ENCODE results near the gene NFYB.

Gene NFYB

DNA sequence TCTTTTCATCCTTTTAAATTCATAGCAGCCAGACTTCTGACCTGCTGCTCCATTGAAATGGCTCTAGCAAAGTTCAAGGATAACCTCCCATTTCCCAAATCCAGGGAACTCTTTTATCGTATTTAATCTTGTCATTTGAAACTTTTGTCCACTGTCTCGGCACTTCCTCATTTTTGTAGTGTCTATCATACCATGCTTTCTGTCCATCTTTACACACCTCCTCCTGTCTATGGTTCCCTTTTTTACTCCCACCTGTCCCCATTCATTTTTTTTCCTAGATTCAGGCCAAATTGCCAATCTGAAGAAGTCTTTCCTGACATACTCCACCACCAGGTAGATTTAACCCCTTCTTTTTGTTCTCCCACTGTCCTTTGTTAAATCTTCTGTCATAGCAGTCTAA, 31.0 kb downstream of the NFYB start:
- no peak overlapping the region for H3K27ac ChIP-seq (ENCODE audit: low read length)
- no peaks in the 10 kb centered on the region for H3K27me3 ChIP-seq (ENCODE audit: insufficient read depth, low read length)

DNA sequence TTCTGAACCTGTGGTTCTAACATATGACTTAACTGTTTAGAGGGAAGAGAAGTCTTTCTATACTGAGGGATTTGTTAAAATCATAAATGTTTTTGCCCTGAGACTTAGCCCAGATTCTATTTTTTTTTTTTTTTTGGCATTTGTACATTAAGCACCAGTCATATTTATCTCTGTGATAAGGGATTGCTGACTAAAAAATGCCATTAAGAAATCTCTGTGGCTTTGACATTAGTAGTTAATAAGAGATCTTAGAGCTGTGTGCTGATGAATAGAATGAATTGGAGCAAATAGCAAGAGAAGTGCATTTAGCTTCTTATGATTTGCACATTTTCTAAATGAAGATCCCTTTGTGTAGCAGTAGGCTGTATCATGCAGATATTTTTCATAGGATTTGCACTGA, 32.5 kb downstream of the NFYB start:
- Histone ChIP-seq H3K4me1 (ENCODE audit: insufficient read depth, low read length) (peaks cover 10% of the 10 kb centered on the region; the same call in 1 of the 2 replicates), H3K27me3 (ENCODE audit: insufficient read depth, low read length) (no peaks in the 10 kb centered on the region), H3K36me3 (ENCODE audit: insufficient read depth, low read depth, low read length) (no peaks in the 10 kb centered on the region), H3K27ac (ENCODE audit: low read length) (no peak overlapping the region), H3K9ac (ENCODE audit: low read depth, low read length) (no peak overlapping the region), H3K4me3 (ENCODE audit: low read length) (no peak overlapping the region), H3K9me3 (ENCODE audit: insufficient read depth, low read depth, low read length) (no peaks in the 10 kb centered on the region)

More for the DNA sequence above, 31.0 kb downstream of the NFYB start:
- no peak overlapping the region for H3K9ac ChIP-seq (ENCODE audit: low read depth, low read length)
- H3K4me1 ChIP-seq (ENCODE audit: insufficient read depth, low read length): peaks cover 10% of the 10 kb centered on the region; the same call in 1 of the 2 replicates
- no peaks in the 10 kb centered on the region for H3K36me3 ChIP-seq (ENCODE audit: insufficient read depth, low read depth, low read length)
- H3K9me3 ChIP-seq (ENCODE audit: insufficient read depth, low read depth, low read length): no peaks in the 10 kb centered on the region
- H3K4me3 ChIP-seq (ENCODE audit: low read length): no peak overlapping the region

DNA sequence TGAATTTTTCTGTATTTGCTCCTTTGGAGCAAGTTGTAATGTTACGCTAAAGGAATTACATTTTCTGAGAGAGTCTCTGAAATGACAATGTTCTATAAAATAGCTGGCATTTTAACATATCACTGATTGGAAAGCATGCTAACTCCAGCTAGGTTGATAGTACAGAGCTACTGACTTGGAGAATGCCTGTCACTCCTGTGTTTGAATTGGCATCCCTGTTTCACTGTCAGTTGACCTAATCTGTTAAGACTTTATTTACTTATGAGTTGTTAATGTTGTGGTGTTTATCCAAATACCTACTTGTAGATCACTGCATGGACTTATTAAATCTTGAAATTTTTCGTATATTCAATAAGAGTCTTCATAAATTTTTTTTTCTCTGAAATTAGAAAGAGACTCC, 40.1 kb downstream of the NFYB start:
- Histone ChIP-seq H3K4me3 (ENCODE audit: low read length) (no peak overlapping the region), H3K4me1 (ENCODE audit: insufficient read depth, low read length) (no peaks in the 10 kb centered on the region), H3K27ac (ENCODE audit: low read length) (no peak overlapping the region), H3K27me3 (ENCODE audit: insufficient read depth, low read length) (no peaks in the 10 kb centered on the region), H3K9me3 (ENCODE audit: insufficient read depth, low read depth, low read length) (no peaks in the 10 kb centered on the region), H3K36me3 (ENCODE audit: insufficient read depth, low read depth, low read length) (no peaks in the 10 kb centered on the region), H3K9ac (ENCODE audit: low read depth, low read length) (no peak overlapping the region)

DNA sequence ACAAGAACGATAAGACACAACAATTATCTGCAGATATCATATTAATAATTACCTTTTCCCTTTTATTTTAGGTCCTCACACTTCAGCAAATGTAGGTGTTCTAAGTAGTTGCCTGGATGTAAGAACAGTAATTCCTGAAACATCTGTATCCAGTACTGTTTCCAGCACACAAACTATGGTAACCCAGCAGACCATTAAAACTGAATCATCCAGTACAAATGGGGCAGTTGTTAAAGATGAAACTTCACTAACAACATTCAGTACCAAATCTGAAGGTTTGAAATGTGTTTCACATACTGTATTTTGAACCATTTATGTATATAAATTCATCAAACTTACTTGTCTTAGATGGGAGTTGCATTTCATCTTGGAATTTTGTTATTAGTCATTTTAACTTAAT, 42.7 kb downstream of the NFYB start:
- Histone ChIP-seq H3K9ac (ENCODE audit: low read depth, low read length) (no peak overlapping the region), H3K27me3 (ENCODE audit: insufficient read depth, low read length) (no peaks in the 10 kb centered on the region), H3K36me3 (ENCODE audit: insufficient read depth, low read depth, low read length) (no peaks in the 10 kb centered on the region), H3K4me1 (ENCODE audit: insufficient read depth, low read length) (no peaks in the 10 kb centered on the region), H3K4me3 (ENCODE audit: low read length) (no peak overlapping the region), H3K9me3 (ENCODE audit: insufficient read depth, low read depth, low read length) (no peaks in the 10 kb centered on the region), H3K27ac (ENCODE audit: low read length) (no peak overlapping the region)

DNA sequence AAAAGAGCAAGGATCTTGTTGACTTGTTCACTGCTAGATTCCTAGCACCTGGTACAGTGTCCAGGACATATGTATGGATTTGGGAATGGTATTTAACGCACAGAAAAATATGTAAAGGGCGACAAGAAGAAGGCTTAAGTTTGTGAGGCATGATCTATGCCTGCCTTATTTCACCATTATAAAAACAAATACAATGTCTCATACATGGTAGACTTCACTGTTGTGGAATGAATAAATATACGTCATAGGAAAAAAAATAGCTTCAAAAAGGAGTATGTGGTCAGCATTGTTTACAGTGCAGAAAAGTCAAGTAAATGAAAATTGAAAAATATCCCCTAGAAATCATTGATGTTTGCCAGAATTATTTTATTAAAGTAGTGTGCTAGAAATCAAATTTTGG, 43.7 kb downstream of the NFYB start:
- Histone ChIP-seq H3K4me3 (ENCODE audit: low read length) (no peak overlapping the region), H3K9ac (ENCODE audit: low read depth, low read length) (no peak overlapping the region), H3K27ac (ENCODE audit: low read length) (no peak overlapping the region), H3K4me1 (ENCODE audit: insufficient read depth, low read length) (no peaks in the 10 kb centered on the region), H3K36me3 (ENCODE audit: insufficient read depth, low read depth, low read length) (no peaks in the 10 kb centered on the region), H3K9me3 (ENCODE audit: insufficient read depth, low read depth, low read length) (no peaks in the 10 kb centered on the region), H3K27me3 (ENCODE audit: insufficient read depth, low read length) (no peaks in the 10 kb centered on the region)

DNA sequence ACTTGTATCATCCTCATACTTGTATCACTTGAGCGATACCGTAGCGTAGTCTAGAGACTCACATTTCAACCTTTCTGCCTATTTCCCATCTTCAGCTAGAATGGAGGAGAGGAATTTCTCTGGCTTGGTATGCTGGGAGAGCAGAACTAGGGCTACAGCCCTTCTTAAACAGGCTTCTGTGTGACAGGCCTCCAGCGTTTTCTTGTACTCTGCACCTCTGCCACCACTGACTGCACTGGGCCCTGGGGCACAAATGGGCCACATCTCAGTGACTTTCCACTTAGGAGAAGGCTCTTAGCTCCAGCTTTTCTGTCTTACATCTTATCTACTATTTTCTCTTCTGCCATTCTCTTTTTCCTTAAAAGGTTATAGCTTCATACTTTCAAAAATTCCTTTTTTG, 46.9 kb downstream of the NFYB start:
- Histone ChIP-seq H3K4me1 (ENCODE audit: insufficient read depth, low read length) (no peaks in the 10 kb centered on the region), H3K9me3 (ENCODE audit: insufficient read depth, low read depth, low read length) (no peaks in the 10 kb centered on the region), H3K9ac (ENCODE audit: low read depth, low read length) (no peak overlapping the region), H3K36me3 (ENCODE audit: insufficient read depth, low read depth, low read length) (0 out of 2 replicates have a peak, but pooled peaks cover 2% of the 10 kb centered on the region), H3K27ac (ENCODE audit: low read length) (no peak overlapping the region), H3K27me3 (ENCODE audit: insufficient read depth, low read length) (no peaks in the 10 kb centered on the region), H3K4me3 (ENCODE audit: low read length) (no peak overlapping the region)

DNA sequence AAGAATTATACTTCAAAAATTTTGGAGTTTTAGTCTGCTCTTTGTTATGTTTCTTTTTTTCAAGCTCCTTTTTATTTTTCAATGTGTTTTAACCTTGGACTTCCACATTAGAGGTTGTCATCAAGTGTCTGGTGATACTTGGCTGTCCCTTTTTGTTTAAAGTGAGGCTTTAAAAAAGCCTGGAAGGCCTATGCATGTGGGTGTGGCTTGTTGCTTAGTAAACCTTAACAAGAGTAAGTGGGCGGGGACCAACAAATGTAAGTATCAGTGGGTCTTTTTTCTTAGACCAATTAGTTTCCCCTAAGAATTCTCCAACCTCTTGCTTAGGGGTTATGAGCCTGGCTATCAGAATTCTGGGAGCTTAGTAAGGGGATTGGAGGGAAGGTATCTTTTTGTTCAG, 47.3 kb downstream of the NFYB start:
- Histone ChIP-seq H3K36me3 (ENCODE audit: insufficient read depth, low read depth, low read length) (0 out of 2 replicates have a peak, but pooled peaks cover 2% of the 10 kb centered on the region), H3K27me3 (ENCODE audit: insufficient read depth, low read length) (no peaks in the 10 kb centered on the region), H3K4me1 (ENCODE audit: insufficient read depth, low read length) (no peaks in the 10 kb centered on the region)

DNA sequence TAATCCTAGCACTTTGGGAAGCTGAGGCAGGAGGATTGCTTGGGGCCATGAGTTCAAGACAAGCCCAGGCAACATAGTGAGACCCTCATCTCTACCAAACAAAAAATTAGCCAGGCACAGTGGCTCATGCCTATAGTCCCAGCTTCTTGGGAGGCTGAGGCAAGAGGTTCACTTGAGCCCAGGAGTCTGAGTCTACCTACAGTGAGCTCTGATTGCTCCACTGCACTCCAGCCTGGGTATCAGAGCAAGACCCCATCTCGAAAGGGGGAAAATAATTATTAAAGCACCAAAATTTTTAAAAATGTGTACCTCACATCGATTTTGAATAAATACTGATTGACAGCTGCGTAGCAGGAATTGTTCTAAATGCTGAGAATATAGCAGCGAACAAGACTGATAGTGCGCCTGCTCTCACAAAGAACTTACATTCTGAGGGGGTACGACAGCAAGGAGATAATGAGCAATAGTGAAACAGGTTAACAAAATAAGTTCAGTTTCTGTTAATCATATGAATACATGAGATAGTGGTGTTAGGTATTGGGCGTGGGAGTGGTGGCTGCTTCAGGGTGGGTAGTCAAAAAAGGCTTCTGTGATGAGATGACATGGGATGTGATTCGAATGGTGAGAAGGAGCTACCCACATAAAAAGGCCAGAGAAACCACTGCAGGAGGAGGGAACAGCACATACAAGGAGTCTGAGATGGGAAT, 54.1 kb downstream of the NFYB start:
- Histone ChIP-seq H3K9ac (ENCODE audit: low read depth, low read length) (no peak overlapping the region), H3K36me3 (ENCODE audit: insufficient read depth, low read depth, low read length) (0 out of 2 replicates have a peak, but pooled peaks cover 2% of the 10 kb centered on the region), H3K27me3 (ENCODE audit: insufficient read depth, low read length) (no peaks in the 10 kb centered on the region), H3K4me3 (ENCODE audit: low read length) (no peak overlapping the region), H3K4me1 (ENCODE audit: insufficient read depth, low read length) (no peaks in the 10 kb centered on the region), H3K27ac (ENCODE audit: low read length) (no peak overlapping the region), H3K9me3 (ENCODE audit: insufficient read depth, low read depth, low read length) (no peaks in the 10 kb centered on the region)

More for the DNA sequence above, 47.3 kb downstream of the NFYB start:
- no peaks in the 10 kb centered on the region for H3K9me3 ChIP-seq (ENCODE audit: insufficient read depth, low read depth, low read length)
- H3K4me3 ChIP-seq (ENCODE audit: low read length): no peak overlapping the region
- no peak overlapping the region for H3K27ac ChIP-seq (ENCODE audit: low read length)
- no peak overlapping the region for H3K9ac ChIP-seq (ENCODE audit: low read depth, low read length)

DNA sequence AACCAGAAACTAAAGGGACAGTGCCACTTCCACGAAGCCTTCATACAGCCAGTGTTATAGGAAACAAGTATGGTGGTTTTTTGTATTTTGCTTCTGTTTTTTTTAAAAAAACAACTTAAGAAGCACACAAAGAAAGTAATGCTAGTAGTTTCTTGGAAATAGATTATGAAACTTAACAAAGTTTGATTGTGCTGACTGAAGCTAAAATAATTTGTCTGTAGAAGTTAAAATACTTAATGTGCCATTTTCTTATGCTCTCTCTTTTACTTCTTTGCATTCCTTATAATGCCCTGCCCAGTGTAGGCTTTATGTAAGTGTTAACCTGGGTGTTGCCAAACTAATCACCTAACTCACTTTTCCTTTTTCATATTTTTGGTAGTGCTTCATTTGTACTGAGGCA, 57.2 kb downstream of the NFYB start:
- Histone ChIP-seq H3K9me3 (ENCODE audit: insufficient read depth, low read depth, low read length) (no peaks in the 10 kb centered on the region), H3K36me3 (ENCODE audit: insufficient read depth, low read depth, low read length) (no peaks in the 10 kb centered on the region), H3K27ac (ENCODE audit: low read length) (no peak overlapping the region), H3K4me3 (ENCODE audit: low read length) (no peak overlapping the region), H3K4me1 (ENCODE audit: insufficient read depth, low read length) (no peaks in the 10 kb centered on the region), H3K27me3 (ENCODE audit: insufficient read depth, low read length) (no peaks in the 10 kb centered on the region), H3K9ac (ENCODE audit: low read depth, low read length) (no peak overlapping the region)

DNA sequence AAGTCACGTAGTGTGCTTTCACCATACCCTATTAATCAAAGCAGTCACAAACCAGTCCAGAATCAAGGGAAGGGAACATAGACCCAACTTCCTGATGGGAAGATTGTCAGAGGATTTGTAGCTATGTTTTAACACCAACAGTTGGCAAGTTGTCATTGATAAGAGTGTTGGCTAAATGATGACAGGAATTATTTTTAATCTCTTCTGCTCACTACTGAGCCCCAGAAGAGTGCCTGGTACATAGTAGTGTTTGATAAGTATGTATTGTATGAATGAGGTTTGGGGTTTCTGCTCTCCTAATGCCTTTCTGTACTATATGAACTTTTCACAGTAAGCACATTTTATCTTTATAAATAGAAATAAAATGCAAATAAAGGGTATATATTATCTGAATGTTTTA, 59.0 kb downstream of the NFYB start:
- H3K27ac ChIP-seq (ENCODE audit: low read length): no peak overlapping the region
- no peaks in the 10 kb centered on the region for H3K36me3 ChIP-seq (ENCODE audit: insufficient read depth, low read depth, low read length)
- H3K4me1 ChIP-seq (ENCODE audit: insufficient read depth, low read length): no peaks in the 10 kb centered on the region
- H3K27me3 ChIP-seq (ENCODE audit: insufficient read depth, low read length): no peaks in the 10 kb centered on the region
- H3K9me3 ChIP-seq (ENCODE audit: insufficient read depth, low read depth, low read length): no peaks in the 10 kb centered on the region
- H3K4me3 ChIP-seq (ENCODE audit: low read length): no peak overlapping the region
- H3K9ac ChIP-seq (ENCODE audit: low read depth, low read length): no peak overlapping the region

DNA sequence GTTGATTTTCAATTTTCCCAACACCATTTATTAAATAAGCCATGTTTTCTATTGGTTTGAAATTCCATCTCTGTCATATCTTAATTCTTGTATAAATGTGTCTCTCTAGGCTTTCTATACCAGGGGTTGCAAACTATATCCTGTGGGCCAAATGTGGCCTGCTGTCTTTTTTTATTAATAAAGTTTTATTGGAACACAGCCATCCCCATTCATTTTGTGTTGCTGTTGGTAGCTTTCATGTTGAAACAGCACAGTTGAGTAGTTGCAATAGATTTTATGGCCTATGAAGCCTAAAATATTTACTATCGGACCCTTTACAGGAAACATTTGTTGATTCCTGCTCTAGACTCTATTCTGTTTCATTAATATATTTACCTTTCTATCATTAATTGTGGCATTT, 64.3 kb downstream of the NFYB start:
- Histone ChIP-seq H3K27me3 (ENCODE audit: insufficient read depth, low read length) (no peaks in the 10 kb centered on the region), H3K27ac (ENCODE audit: low read length) (no peak overlapping the region), H3K9ac (ENCODE audit: low read depth, low read length) (no peak overlapping the region), H3K9me3 (ENCODE audit: insufficient read depth, low read depth, low read length) (no peaks in the 10 kb centered on the region), H3K36me3 (ENCODE audit: insufficient read depth, low read depth, low read length) (no peaks in the 10 kb centered on the region), H3K4me3 (ENCODE audit: low read length) (no peak overlapping the region), H3K4me1 (ENCODE audit: insufficient read depth, low read length) (no peaks in the 10 kb centered on the region)

DNA sequence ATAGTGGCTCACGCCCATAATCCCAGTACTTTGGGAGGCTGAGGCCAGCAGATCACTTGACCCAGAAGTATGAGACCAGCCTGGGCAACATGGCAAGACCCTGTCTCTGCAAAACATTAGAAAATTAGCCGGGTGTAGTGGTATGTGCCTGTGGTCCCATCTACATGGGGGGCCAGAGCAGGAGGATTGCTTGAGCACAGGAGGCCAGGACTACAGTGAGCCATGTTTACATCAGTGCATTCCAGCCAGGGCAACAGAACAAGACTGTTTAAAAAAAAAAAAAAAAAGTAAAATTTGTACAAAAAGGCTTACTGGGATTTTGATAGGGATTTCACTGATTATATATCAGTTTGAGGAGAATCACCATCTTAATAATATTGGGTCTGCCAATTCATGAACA, 65.9 kb downstream of the NFYB start:
- H3K4me3 ChIP-seq (ENCODE audit: low read length): no peak overlapping the region
- H3K9ac ChIP-seq (ENCODE audit: low read depth, low read length): no peak overlapping the region
- H3K36me3 ChIP-seq (ENCODE audit: insufficient read depth, low read depth, low read length): no peaks in the 10 kb centered on the region
- no peak overlapping the region for H3K27ac ChIP-seq (ENCODE audit: low read length)
- H3K4me1 ChIP-seq (ENCODE audit: insufficient read depth, low read length): no peaks in the 10 kb centered on the region
- no peaks in the 10 kb centered on the region for H3K9me3 ChIP-seq (ENCODE audit: insufficient read depth, low read depth, low read length)
- no peaks in the 10 kb centered on the region for H3K27me3 ChIP-seq (ENCODE audit: insufficient read depth, low read length)
